HL-60 (cell line): ENCODE measurements around the gene RAB5B.

Experiments
- GABPA ChIP-seq: IDR thresholded peaks from 2 replicates; pipeline ENCODE4 v1.6.1; 2012; ENCODE audit warnings: low read depth
- POLR2AphosphoS5 ChIP-seq: IDR thresholded peaks from 2 replicates; pipeline ENCODE4 v1.6.1; 2012; ENCODE audit warnings: low read depth
- TF ChIP-seq, protein P1 (sequence below): IDR thresholded peaks from one replicate; pipeline ENCODE4 v1.5.1; 2011; ENCODE audit warnings: low read length, control low read depth, inconsistent platforms; ENCODE audit not compliant: insufficient read depth
- TF ChIP-seq, protein P2 (sequence below): IDR thresholded peaks from 2 replicates; pipeline ENCODE4 v1.6.1; 2012; ENCODE audit warnings: low read depth; ENCODE audit not compliant: insufficient replicate concordance

- TF ChIP-seq, protein P1, sequence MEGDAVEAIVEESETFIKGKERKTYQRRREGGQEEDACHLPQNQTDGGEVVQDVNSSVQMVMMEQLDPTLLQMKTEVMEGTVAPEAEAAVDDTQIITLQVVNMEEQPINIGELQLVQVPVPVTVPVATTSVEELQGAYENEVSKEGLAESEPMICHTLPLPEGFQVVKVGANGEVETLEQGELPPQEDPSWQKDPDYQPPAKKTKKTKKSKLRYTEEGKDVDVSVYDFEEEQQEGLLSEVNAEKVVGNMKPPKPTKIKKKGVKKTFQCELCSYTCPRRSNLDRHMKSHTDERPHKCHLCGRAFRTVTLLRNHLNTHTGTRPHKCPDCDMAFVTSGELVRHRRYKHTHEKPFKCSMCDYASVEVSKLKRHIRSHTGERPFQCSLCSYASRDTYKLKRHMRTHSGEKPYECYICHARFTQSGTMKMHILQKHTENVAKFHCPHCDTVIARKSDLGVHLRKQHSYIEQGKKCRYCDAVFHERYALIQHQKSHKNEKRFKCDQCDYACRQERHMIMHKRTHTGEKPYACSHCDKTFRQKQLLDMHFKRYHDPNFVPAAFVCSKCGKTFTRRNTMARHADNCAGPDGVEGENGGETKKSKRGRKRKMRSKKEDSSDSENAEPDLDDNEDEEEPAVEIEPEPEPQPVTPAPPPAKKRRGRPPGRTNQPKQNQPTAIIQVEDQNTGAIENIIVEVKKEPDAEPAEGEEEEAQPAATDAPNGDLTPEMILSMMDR = no peak
- TF ChIP-seq POLR2AphosphoS5 (no peak), GABPA (no peak)
- TF ChIP-seq, protein P2, sequence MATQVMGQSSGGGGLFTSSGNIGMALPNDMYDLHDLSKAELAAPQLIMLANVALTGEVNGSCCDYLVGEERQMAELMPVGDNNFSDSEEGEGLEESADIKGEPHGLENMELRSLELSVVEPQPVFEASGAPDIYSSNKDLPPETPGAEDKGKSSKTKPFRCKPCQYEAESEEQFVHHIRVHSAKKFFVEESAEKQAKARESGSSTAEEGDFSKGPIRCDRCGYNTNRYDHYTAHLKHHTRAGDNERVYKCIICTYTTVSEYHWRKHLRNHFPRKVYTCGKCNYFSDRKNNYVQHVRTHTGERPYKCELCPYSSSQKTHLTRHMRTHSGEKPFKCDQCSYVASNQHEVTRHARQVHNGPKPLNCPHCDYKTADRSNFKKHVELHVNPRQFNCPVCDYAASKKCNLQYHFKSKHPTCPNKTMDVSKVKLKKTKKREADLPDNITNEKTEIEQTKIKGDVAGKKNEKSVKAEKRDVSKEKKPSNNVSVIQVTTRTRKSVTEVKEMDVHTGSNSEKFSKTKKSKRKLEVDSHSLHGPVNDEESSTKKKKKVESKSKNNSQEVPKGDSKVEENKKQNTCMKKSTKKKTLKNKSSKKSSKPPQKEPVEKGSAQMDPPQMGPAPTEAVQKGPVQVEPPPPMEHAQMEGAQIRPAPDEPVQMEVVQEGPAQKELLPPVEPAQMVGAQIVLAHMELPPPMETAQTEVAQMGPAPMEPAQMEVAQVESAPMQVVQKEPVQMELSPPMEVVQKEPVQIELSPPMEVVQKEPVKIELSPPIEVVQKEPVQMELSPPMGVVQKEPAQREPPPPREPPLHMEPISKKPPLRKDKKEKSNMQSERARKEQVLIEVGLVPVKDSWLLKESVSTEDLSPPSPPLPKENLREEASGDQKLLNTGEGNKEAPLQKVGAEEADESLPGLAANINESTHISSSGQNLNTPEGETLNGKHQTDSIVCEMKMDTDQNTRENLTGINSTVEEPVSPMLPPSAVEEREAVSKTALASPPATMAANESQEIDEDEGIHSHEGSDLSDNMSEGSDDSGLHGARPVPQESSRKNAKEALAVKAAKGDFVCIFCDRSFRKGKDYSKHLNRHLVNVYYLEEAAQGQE = no peak
Measured at GRCh38 chr12:56013482-56013881, 39.6 kb downstream of the RAB5B start.
